Measurements from ENCODE around the gene FFAR2.
"Not testable (repeated sequence)": the region's sequence is repeated elsewhere in the genome, so short reads cannot be mapped to it uniquely, and the experiment has no call there.

Gene FFAR2

GRCh38 chr19:35462476-35462953 is 14.5 kb downstream of the FFAR2 start:
- TF ChIP-seq CTCF (conservative IDR thresholded peaks at IDR 0.05; ENCODE audit: low read length): no peak
- DNase-seq (ENCODE audit: low read depth): no peak
- H3K4me3 ChIP-seq (ENCODE audit: low read length): no peak overlapping the region

- H3K4me3 ChIP-seq (ENCODE audit: low read length): not testable (repeated sequence)
Observed at GRCh38 chr19:35462956-35463355, 14.9 kb downstream of the FFAR2 start.

GRCh38 chr19:35466259-35466658 is 18.2 kb downstream of the FFAR2 start:
- no peak for DNase-seq (ENCODE audit: low read depth)
- TF ChIP-seq CTCF (conservative IDR thresholded peaks at IDR 0.05; ENCODE audit: low read length): no peak
- H3K4me3 ChIP-seq (ENCODE audit: low read length): no peak overlapping the region

More at GRCh38 chr19:35462956-35463355, 14.9 kb downstream of the FFAR2 start:
- not testable (repeated sequence) for DNase-seq (ENCODE audit: low read depth)

GRCh38 chr19:35468637-35469036 is 20.6 kb downstream of the FFAR2 start:
- peak; percentile 57 for TF ChIP-seq CTCF (conservative IDR thresholded peaks at IDR 0.05; ENCODE audit: low read length)
- H3K4me3 ChIP-seq (ENCODE audit: low read length): no peak overlapping the region
- DNase-seq (ENCODE audit: low read depth): peak; percentile 25

- no peak overlapping the region for H3K4me3 ChIP-seq (ENCODE audit: low read length)
- no peak for TF ChIP-seq CTCF (conservative IDR thresholded peaks at IDR 0.05; ENCODE audit: low read length)
- DNase-seq (ENCODE audit: low read depth): no peak
Observed at GRCh38 chr19:35470128-35470527, 22.1 kb downstream of the FFAR2 start.

GRCh38 chr19:35471075-35471474 is 23.0 kb downstream of the FFAR2 start:
- not testable (repeated sequence) for DNase-seq (ENCODE audit: low read depth); H3K4me3 ChIP-seq (ENCODE audit: low read length)

GRCh38 chr19:35471946-35472345 is 23.9 kb downstream of the FFAR2 start:
- H3K4me3 ChIP-seq (ENCODE audit: low read length): no peak overlapping the region
- no peak for TF ChIP-seq CTCF (conservative IDR thresholded peaks at IDR 0.05; ENCODE audit: low read length)
- no peak for DNase-seq (ENCODE audit: low read depth)

GRCh38 chr19:35474104-35474503 is 26.0 kb downstream of the FFAR2 start:
- no peak for TF ChIP-seq CTCF (conservative IDR thresholded peaks at IDR 0.05; ENCODE audit: low read length)
- no peak overlapping the region for H3K4me3 ChIP-seq (ENCODE audit: low read length)
- no peak for DNase-seq (ENCODE audit: low read depth)

- H3K4me3 ChIP-seq (ENCODE audit: low read length); DNase-seq (ENCODE audit: low read depth): not testable (repeated sequence)
Observed at GRCh38 chr19:35474594-35474993, 26.5 kb downstream of the FFAR2 start.
